Fibroblast of gingiva (primary cell): ENCODE results near the gene MARK3.

Source experiments
- DNase-seq: peaks from one replicate; pipeline ENCODE4 v3.0.0-alpha.2; 2011; ENCODE audit warnings: low read depth

Gene MARK3

GRCh38 chr14:103442288-103442687 is 57.1 kb downstream of the MARK3 start:
- DNase-seq = peak; percentile 80

GRCh38 chr14:103443111-103443510 is 57.9 kb downstream of the MARK3 start:
- no peak for DNase-seq

GRCh38 chr14:103444837-103445524 is 59.8 kb downstream of the MARK3 start:
- DNase-seq = no peak

- DNase-seq = no peak
Measured at GRCh38 chr14:103445806-103446205, 60.6 kb downstream of the MARK3 start.

GRCh38 chr14:103448097-103448496 is 62.9 kb downstream of the MARK3 start:
- DNase-seq = no peak

- DNase-seq = no peak
Measured at GRCh38 chr14:103449634-103450161, 64.5 kb downstream of the MARK3 start.

GRCh38 chr14:103450416-103450815 is 65.2 kb downstream of the MARK3 start:
- no peak for DNase-seq

GRCh38 chr14:103451401-103451800 is 66.2 kb downstream of the MARK3 start:
- DNase-seq = no peak

GRCh38 chr14:103453791-103454190 is 68.6 kb downstream of the MARK3 start:
- no peak for DNase-seq

- DNase-seq = no peak
Measured at GRCh38 chr14:103456167-103456835, 71.1 kb downstream of the MARK3 start.

- no peak for DNase-seq
Measured at GRCh38 chr14:103460415-103460814, 75.2 kb downstream of the MARK3 start.

- DNase-seq = no peak
Measured at GRCh38 chr14:103463149-103463548, 77.9 kb downstream of the MARK3 start.

GRCh38 chr14:103463851-103464250 is 78.6 kb downstream of the MARK3 start:
- no peak for DNase-seq

GRCh38 chr14:103472939-103473338 is 87.7 kb downstream of the MARK3 start:
- DNase-seq = no peak

GRCh38 chr14:103474893-103475292 is 89.7 kb downstream of the MARK3 start:
- no peak for DNase-seq

GRCh38 chr14:103476065-103476464 is 90.8 kb downstream of the MARK3 start:
- no peak for DNase-seq

- DNase-seq = no peak
Measured at GRCh38 chr14:103476631-103477030, 91.4 kb downstream of the MARK3 start.

GRCh38 chr14:103480595-103480994 is 95.4 kb downstream of the MARK3 start:
- DNase-seq = no peak

GRCh38 chr14:103483600-103483999 is 98.4 kb downstream of the MARK3 start:
- peak; percentile 56 for DNase-seq

- DNase-seq = no peak
Measured at GRCh38 chr14:103485504-103485903, 100.3 kb downstream of the MARK3 start.

- DNase-seq = no peak
Measured at GRCh38 chr14:103488071-103488470, 102.9 kb downstream of the MARK3 start.

GRCh38 chr14:103488960-103489359 is 103.7 kb downstream of the MARK3 start:
- DNase-seq = peak; percentile 57

- DNase-seq = no peak
Measured at GRCh38 chr14:103489621-103490020, 104.4 kb downstream of the MARK3 start.

GRCh38 chr14:103491691-103492090 is 106.5 kb downstream of the MARK3 start:
- DNase-seq = no peak
